Measurements from ENCODE around the gene ALG9. TPM values are rescaled to one million over a fixed set of nuclear protein-coding genes. Genes with fewer than 3 reads are reported as not detected.

Gene ALG9
- total and polyA plus RNA-seq, 10 of the 15 experiments (the other 5 are each of a cell fraction or from before 2014, with no cell fraction given): 10.8 to 41.6 (median 25.5) TPM

DNA sequence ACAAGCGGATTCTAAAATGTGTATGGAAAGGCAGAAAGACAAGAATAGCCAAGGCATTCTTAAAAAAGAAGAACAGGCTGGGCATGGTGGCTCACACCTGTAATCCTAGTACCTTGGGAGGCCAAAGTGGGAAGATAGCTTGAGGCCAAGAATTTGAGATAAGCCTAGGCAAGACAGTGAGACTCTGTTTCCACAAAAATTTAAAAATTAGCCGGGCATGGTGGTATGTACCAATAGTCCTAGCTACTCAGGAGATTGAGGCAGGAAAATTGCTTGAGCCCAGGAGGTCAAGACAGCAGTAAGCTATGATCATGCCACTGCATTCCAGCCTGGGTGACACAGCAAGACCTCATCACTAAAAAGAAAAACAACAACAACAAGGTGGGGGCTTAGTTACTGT, 59.2 kb downstream of the ALG9 start (continued):
- TF ChIP-seq, protein P1, sequence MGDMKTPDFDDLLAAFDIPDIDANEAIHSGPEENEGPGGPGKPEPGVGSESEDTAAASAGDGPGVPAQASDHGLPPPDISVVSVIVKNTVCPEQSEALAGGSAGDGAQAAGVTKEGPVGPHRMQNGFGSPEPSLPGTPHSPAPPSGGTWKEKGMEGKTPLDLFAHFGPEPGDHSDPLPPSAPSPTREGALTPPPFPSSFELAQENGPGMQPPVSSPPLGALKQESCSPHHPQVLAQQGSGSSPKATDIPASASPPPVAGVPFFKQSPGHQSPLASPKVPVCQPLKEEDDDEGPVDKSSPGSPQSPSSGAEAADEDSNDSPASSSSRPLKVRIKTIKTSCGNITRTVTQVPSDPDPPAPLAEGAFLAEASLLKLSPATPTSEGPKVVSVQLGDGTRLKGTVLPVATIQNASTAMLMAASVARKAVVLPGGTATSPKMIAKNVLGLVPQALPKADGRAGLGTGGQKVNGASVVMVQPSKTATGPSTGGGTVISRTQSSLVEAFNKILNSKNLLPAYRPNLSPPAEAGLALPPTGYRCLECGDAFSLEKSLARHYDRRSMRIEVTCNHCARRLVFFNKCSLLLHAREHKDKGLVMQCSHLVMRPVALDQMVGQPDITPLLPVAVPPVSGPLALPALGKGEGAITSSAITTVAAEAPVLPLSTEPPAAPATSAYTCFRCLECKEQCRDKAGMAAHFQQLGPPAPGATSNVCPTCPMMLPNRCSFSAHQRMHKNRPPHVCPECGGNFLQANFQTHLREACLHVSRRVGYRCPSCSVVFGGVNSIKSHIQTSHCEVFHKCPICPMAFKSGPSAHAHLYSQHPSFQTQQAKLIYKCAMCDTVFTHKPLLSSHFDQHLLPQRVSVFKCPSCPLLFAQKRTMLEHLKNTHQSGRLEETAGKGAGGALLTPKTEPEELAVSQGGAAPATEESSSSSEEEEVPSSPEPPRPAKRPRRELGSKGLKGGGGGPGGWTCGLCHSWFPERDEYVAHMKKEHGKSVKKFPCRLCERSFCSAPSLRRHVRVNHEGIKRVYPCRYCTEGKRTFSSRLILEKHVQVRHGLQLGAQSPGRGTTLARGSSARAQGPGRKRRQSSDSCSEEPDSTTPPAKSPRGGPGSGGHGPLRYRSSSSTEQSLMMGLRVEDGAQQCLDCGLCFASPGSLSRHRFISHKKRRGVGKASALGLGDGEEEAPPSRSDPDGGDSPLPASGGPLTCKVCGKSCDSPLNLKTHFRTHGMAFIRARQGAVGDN (IDR thresholded peaks at IDR 0.05): no peak
- TF ChIP-seq CBFB (IDR thresholded peaks at IDR 0.05; ENCODE audit: low read depth) (no peak), FOXK2 (IDR thresholded peaks at IDR 0.05) (no peak)

DNA sequence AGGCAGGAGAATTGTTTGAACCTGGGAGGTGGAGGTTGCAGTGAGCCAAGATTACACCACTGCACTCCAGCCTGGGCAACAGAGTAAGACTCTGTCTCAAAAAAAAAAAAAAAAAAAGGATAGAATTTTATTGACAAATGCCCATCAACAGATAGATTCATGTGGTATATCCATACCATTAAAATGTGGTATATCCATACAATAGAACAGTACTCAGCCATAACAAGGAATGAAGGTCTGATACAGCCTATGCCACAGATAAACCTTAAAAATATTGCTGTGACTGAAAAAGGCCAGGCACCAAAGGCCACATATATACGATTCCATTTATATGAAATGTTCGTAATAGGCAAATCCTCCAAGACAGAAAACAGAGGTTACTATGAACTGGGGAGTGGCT, 59.9 kb downstream of the ALG9 start:
- H3K36me3 ChIP-seq (ENCODE audit: control insufficient read depth in 2 of 2, insufficient read depth in 2 of 2, low read length in 1 of 2): peaks cover 6 to 11% of the 10 kb centered on the region in 2 experiments; a peak in 3 of 4 replicates
- no peak for ATAC-seq
- no peaks in the 10 kb centered on the region for H3K79me2 ChIP-seq (ENCODE audit: control insufficient read depth, insufficient read depth, low read length)
- no peak for DNase-seq (ENCODE audit: low read depth, low spot score)
- H3K4me3 ChIP-seq: no peak overlapping the region
- CTCF ChIA-PET: no interaction called here
- no peak for FAIRE-seq
- no peaks in the 10 kb centered on the region for H3K9me3 ChIP-seq (replicated peaks; ENCODE audit: control insufficient read depth, insufficient read depth, low read length)
- in situ Hi-C loops (cut with MboI) (no loop called here), intact Hi-C loops (cut with micrococcal nuclease; ENCODE audit: unreplicated experiment) (no loop called here)
- no peak overlapping the region for H3K27ac ChIP-seq (ENCODE audit: control insufficient read depth, insufficient read depth)
- no peaks in the 10 kb centered on the region for H4K20me1 ChIP-seq (ENCODE audit: control insufficient read depth, insufficient read depth)
- SMC1A ChIA-PET (ENCODE audit: uncharacterized antibody, unreplicated experiment): no interaction called here
- H2AFZ ChIP-seq (ENCODE audit: control insufficient read depth, low read depth, low read length): no peak overlapping the region
- H3K27me3 ChIP-seq (replicated peaks in 1 of 2; ENCODE audit: control insufficient read depth in 2 of 2, insufficient read depth in 2 of 2, low read length in 1 of 2): no peaks in the 10 kb centered on the region
- H3K9ac ChIP-seq (ENCODE audit: control insufficient read depth, insufficient read depth, low read length): no peak overlapping the region
- 98% methylated on average over 2 of the region's 2 CpGs for WGBS (ENCODE audit: insufficient coverage, insufficient replicate concordance, low lambda C conversion rate, missing lambda C conversion rate)
- RAD21 ChIA-PET (ENCODE audit: unreplicated experiment): no interaction called here
- no TSS peak for BruUV-seq (replicated peaks)
- POLR2A ChIA-PET: interaction anchor here (0.7 kb wide), 1 partner anchor 1543 kb away, joined by 3 read pairs; no protein-coding TSS in a partner anchor
- H3K4me1 ChIP-seq (ENCODE audit: control insufficient read depth, insufficient read depth, low read length): no peaks in the 10 kb centered on the region
- no peak overlapping the region for H3K4me2 ChIP-seq (ENCODE audit: control insufficient read depth, insufficient read depth)
- no peak for TF ChIP-seq EED (IDR thresholded peaks at IDR 0.05; ENCODE audit: low read depth)
- TF ChIP-seq ASH2L (IDR thresholded peaks at IDR 0.05; ENCODE audit: borderline replicate concordance, low read depth): no peak
- TF ChIP-seq JUNB (IDR thresholded peaks at IDR 0.05): no peak
- TF ChIP-seq, protein P2, sequence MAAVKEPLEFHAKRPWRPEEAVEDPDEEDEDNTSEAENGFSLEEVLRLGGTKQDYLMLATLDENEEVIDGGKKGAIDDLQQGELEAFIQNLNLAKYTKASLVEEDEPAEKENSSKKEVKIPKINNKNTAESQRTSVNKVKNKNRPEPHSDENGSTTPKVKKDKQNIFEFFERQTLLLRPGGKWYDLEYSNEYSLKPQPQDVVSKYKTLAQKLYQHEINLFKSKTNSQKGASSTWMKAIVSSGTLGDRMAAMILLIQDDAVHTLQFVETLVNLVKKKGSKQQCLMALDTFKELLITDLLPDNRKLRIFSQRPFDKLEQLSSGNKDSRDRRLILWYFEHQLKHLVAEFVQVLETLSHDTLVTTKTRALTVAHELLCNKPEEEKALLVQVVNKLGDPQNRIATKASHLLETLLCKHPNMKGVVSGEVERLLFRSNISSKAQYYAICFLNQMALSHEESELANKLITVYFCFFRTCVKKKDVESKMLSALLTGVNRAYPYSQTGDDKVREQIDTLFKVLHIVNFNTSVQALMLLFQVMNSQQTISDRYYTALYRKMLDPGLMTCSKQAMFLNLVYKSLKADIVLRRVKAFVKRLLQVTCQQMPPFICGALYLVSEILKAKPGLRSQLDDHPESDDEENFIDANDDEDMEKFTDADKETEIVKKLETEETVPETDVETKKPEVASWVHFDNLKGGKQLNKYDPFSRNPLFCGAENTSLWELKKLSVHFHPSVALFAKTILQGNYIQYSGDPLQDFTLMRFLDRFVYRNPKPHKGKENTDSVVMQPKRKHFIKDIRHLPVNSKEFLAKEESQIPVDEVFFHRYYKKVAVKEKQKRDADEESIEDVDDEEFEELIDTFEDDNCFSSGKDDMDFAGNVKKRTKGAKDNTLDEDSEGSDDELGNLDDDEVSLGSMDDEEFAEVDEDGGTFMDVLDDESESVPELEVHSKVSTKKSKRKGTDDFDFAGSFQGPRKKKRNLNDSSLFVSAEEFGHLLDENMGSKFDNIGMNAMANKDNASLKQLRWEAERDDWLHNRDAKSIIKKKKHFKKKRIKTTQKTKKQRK (IDR thresholded peaks at IDR 0.05; ENCODE audit: low read depth, low read length): no peak
- TF ChIP-seq FOXK2 (IDR thresholded peaks at IDR 0.05): no peak
- no peak for TF ChIP-seq BHLHE40 (IDR thresholded peaks at IDR 0.05; ENCODE audit: borderline replicate concordance in 1 of 2, low read depth in 2 of 2, low read length in 1 of 2)
- no peak for TF ChIP-seq GATAD2B (conservative IDR thresholded peaks at IDR 0.05; ENCODE audit: low read depth)
- TF ChIP-seq, protein P3, sequence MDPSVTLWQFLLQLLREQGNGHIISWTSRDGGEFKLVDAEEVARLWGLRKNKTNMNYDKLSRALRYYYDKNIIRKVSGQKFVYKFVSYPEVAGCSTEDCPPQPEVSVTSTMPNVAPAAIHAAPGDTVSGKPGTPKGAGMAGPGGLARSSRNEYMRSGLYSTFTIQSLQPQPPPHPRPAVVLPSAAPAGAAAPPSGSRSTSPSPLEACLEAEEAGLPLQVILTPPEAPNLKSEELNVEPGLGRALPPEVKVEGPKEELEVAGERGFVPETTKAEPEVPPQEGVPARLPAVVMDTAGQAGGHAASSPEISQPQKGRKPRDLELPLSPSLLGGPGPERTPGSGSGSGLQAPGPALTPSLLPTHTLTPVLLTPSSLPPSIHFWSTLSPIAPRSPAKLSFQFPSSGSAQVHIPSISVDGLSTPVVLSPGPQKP (IDR thresholded peaks at IDR 0.05; ENCODE audit: low read depth, low read length): no peak
- TF ChIP-seq CREM (IDR thresholded peaks at IDR 0.05; ENCODE audit: low read depth): no peak
- TF ChIP-seq RFX5 (IDR thresholded peaks at IDR 0.05; ENCODE audit: low read depth, low read length): no peak
- no peak for TF ChIP-seq IRF4 (IDR thresholded peaks at IDR 0.05; ENCODE audit: low read depth, low read length)
- TF ChIP-seq ZNF274 (IDR thresholded peaks at IDR 0.05; ENCODE audit: insufficient read depth, insufficient read length): no peak
- no peak for TF ChIP-seq ESRRA (IDR thresholded peaks at IDR 0.05; ENCODE audit: low read length)

Measured in GM12878 (cell line).